Measurements from ENCODE around the gene EYA3.

EYA3 gene

GRCh38 chr1:27967106-27967883 is 121.1 kb downstream of the EYA3 start:
- no peak for TF ChIP-seq CTCF (IDR thresholded peaks at IDR 0.05; ENCODE audit: insufficient read depth, low read depth, low read length, missing control alignments)
- no peak overlapping the region for H3K4me3 ChIP-seq (ENCODE audit: low read length)
- no peak for DNase-seq (ENCODE audit: low read depth)

GRCh38 chr1:27966402-27967105 is 121.9 kb downstream of the EYA3 start:
- no peak for TF ChIP-seq CTCF (IDR thresholded peaks at IDR 0.05; ENCODE audit: insufficient read depth, low read depth, low read length, missing control alignments)
- peak; percentile 54 for DNase-seq (ENCODE audit: low read depth)

GRCh38 chr1:27963393-27963792 is 125.0 kb downstream of the EYA3 start:
- no peak for DNase-seq (ENCODE audit: low read depth)
- no peak for TF ChIP-seq CTCF (IDR thresholded peaks at IDR 0.05; ENCODE audit: insufficient read depth, low read depth, low read length, missing control alignments)
- no peak overlapping the region for H3K4me3 ChIP-seq (ENCODE audit: low read length)

More at GRCh38 chr1:27966402-27967105, 121.9 kb downstream of the EYA3 start:
- no peak overlapping the region for H3K4me3 ChIP-seq (ENCODE audit: low read length)

GRCh38 chr1:27961646-27962221 is 126.7 kb downstream of the EYA3 start:
- no peak for TF ChIP-seq CTCF (IDR thresholded peaks at IDR 0.05; ENCODE audit: insufficient read depth, low read depth, low read length, missing control alignments)
- H3K4me3 ChIP-seq (ENCODE audit: low read length) = no peak overlapping the region
- no peak for DNase-seq (ENCODE audit: low read depth)

GRCh38 chr1:27960762-27961645 is 127.4 kb downstream of the EYA3 start:
- no peak for DNase-seq (ENCODE audit: low read depth)
- TF ChIP-seq CTCF (IDR thresholded peaks at IDR 0.05; ENCODE audit: insufficient read depth, low read depth, low read length, missing control alignments) = no peak

GRCh38 chr1:27959792-27960603 is 128.4 kb downstream of the EYA3 start, which contains the start of gene XKR8:
Gene XKR8, plus strand, starts transcription at chr1:27959973. Its CDS starts 97 bp downstream, at chr1:27960070.
- H3K4me3 ChIP-seq (ENCODE audit: low read length) = peak within 1 kb of the TSS; percentile 63
- TF ChIP-seq CTCF (IDR thresholded peaks at IDR 0.05; ENCODE audit: insufficient read depth, low read depth, low read length, missing control alignments) = peak; percentile 23
- peak; percentile 73 for DNase-seq (ENCODE audit: low read depth)

More at GRCh38 chr1:27960762-27961645, 127.4 kb downstream of the EYA3 start:
- H3K4me3 ChIP-seq (ENCODE audit: low read length) = peak overlapping the region; percentile 63

Measured in epithelial cell of esophagus (primary cell).